ENCODE data around the gene ARHGDIB.

The ARHGDIB gene

GRCh38 chr12:14954269-14954668, 7.1 kb downstream of the ARHGDIB start:
- no peak for DNase-seq

DNA sequence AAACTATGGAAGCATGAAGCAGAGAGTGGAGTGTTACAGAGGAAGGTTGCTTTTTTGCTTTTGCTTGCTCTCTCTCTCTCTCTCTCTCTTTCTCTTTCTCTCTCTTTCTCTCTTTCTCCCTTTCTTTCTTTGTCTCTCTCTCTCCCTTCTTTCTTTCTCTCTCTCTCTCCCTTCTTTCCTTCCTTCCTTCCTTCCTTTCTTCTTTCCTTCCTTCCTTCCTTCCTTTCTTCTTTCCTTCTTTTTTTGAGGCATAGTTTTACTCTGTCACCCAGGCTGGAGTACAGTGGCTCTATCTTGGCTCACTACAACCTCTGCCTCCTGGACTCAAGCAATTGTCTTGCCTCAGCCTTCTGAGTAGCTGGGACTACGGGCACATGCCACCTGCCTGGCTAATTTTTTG, 7.6 kb downstream of the ARHGDIB start:
- DNase-seq: no peak

GRCh38 chr12:14952299-14952921, 9.0 kb downstream of the ARHGDIB start:
- peak; percentile 38 for DNase-seq

DNA sequence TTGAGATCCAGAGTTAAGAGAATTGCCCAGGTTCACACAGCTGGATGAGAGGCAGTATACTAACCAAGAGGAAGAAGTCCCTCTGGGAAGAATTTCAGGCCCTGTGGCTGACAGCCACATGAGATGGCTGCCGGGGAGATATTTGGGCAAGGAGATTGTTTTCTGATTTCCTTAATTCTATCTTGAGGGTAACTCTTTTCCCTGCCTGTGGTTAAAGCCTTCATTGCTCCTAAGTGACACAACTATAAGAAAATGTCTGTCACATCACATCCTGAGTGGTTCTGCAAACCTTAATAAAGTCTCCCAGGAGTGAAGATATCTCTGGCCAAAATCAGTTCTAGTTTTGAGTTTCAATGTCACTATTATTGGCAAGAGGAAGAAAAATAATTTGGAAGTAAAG, 9.6 kb downstream of the ARHGDIB start:
- DNase-seq: no peak

GRCh38 chr12:14950982-14951746, 10.2 kb downstream of the ARHGDIB start:
- no peak for DNase-seq

DNA sequence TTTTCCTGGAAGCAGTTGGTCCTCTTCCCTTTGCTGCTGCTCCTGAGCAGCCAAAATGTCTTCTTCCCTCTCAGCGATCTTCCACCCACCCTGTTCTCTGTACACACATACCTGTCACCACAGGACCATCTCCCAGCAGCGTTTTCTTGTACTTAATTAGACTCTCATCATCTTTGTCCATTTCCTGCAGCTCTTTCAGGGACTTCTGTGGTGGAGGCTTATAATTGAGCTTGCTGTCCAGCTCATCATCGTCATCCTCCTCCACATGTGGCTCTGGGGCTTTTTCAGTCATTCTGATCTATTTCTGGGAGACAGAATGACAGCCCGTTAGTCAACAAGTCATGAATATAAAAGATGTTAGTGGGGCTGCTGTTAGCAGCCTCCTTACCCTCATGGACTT, 11.0 kb downstream of the ARHGDIB start:
- no peak for DNase-seq

DNA sequence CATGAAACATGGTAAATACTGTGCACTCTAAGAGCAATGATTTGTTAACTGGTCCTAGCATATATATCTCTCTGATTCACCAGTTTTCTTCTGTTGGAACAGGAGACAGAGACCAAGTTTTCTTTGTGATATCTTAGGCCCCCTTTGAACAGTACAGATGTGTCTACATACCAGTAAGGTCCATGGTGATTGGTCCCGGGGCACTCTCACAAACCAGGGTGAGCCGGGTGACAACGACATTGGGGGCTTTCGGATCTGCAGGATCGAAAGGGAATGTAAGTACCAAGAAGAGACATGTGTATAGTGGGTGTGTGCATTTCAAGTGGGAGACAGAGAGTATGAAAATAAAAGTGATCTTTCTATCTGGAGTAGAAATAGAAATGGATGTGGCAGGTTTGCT, 11.8 kb downstream of the ARHGDIB start:
- no peak for DNase-seq

DNA sequence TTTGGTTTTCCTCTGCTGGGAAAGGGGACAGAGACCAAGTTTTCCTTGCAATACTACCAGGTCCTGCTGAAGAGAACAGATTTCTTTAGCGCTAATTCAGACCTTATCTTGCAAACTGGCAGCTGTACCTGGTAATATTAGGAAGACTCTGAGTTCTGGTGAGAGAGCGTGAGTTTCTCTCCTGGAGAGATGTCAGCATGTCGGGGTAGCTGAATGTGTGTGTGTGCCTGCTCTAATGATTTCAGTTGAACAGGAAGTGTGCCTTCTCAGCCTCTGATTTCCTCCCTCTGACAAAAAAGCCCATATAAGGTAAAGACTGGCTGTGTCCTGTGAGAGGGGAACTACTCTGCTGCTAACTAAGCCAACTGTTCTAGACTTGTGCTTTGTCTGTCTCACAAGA, 12.7 kb downstream of the ARHGDIB start:
- no peak for DNase-seq

DNA sequence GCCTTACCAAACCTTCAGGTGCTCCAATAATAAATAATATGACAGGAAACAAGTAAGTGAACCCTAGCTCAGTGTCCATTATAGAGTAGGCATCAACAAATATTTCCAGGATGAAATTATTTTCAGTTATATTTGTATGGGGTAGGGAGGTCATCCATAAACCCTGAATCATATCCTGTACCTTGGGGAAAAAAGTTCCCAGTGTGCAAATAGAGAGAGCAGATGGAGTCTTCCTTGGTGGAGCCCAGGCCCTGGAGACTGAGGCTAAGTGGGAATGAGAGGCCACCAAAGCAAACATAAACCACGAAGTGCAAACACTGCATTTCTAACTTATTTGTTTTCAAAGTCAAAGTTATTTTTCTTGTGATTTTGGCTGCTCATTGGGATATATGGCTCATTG, 14.5 kb downstream of the ARHGDIB start:
- DNase-seq: no peak

GRCh38 chr12:14946162-14946561, 15.2 kb downstream of the ARHGDIB start:
- DNase-seq: no peak

DNA sequence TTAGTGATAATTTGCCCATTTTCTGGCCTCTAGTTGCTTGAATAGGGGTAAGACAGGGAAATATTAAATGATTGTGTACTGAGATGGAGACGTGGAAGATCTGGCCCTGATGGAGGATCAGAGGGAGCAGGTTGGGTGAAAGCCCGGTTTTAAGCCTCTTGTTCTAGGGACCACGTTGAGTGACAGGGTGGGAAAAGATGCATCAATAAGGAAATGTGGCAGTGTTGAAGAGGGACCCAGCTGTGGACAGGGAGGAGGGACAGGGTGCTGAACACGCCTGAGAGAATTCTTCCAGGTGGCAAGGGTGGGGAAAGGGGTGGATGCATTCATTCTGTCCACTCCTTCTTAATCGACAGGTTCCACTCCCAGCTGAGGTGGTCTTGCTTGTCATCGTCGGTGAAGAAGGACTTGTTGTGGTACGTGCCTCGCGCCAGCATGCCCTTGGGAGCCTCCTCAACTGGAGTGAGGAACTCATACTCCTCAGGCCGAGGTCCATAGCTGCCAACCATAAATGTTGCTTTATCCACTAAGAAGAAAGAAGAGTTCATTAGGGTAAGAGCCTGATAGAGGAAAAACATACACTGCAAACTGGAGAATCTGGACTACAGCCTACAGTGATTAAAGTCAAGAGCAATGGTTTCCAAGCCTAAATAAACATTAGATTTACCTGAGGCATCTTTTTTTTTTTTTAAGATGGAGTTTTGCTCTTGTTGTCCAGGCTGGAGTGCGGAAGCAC, 19.0 kb downstream of the ARHGDIB start:
- DNase-seq: no peak

GRCh38 chr12:14941369-14941768, 20.0 kb downstream of the ARHGDIB start:
- DNase-seq: no peak

- no peak for DNase-seq
Observed at GRCh38 chr12:14938301-14938700, 23.1 kb downstream of the ARHGDIB start, which contains the start of gene ERP27. Gene ERP27 (minus strand): TSS chr12:14938537. CDS start chr12:14938508, 29 bp downstream.

DNA sequence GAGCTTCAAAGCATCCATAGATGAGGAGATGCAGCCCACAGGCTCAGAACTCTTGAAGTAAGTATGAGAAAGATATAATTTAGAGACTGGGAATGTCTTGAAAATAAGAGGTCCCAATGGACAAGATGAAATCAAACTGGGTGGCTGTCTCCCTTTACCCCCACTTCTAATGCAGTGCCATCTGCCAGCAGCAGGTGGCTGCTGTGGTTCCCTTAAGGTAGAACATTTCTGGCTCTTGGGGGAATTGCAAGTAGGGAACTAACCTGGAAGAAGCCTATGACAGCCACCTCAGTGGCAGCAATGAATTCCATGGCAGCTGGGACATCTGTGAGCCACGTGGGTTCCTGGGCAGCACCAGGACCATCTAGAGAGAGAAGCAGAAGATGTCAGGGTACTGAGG, 23.7 kb downstream of the ARHGDIB start:
- DNase-seq: no peak

DNA sequence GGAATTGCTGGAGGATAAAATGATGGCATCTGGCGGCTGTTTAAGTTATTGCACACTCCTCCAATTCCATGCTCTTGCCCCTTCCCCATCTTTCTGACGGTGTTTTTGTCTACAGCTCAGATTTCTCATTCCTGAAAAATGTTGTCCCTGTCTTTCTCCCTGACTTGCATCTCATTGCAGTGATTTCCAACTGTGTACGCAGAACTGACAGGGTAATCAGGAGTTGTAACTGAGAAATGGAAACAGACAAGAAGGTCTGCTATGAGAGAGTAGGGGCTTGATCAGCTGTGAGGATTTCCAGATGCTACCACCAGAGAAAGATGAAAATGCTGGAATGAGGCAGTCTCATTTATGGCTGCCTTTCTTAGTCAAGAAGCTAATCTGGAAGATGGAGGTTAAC, 24.4 kb downstream of the ARHGDIB start:
- no peak for DNase-seq

DNA sequence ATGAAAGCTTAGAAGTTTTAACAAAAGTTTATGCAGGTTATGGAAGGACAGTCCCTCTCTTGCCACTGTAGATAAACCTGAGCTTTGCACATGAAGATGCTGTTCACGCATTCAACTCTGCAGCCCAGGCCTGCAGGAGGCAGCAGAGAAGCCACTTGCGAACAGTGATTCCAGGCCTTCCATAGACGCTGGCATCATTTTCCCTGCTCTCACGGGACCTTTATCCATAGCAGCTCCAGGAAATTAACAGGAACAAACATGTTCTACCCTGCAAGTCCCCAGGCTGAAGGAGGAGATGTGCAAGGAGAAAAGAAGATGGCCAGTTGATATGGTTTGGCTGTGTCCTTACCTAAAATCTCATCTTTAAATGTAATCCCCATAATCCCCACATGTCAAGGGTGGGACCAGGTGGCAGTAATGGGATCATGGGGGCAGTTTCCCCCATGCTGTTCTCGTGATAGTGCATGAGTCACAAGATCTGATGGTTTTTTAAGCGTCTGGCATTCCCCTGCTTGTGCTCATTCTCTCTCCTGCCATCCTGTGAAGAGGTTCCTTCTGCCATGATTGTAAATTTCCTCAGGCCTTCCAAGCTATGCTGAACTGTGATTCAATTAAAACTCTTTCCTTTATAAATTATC, 25.1 kb downstream of the ARHGDIB start:
- no peak for DNase-seq

GRCh38 chr12:14935031-14935430, 26.4 kb downstream of the ARHGDIB start:
- no peak for DNase-seq

GRCh38 chr12:14934511-14934910, 26.9 kb downstream of the ARHGDIB start:
- no peak for DNase-seq

GRCh38 chr12:14931791-14932560, 29.4 kb downstream of the ARHGDIB start:
- DNase-seq: no peak

- peak; percentile 71 for DNase-seq
Observed at GRCh38 chr12:14931359-14931758, 30.0 kb downstream of the ARHGDIB start.

DNA sequence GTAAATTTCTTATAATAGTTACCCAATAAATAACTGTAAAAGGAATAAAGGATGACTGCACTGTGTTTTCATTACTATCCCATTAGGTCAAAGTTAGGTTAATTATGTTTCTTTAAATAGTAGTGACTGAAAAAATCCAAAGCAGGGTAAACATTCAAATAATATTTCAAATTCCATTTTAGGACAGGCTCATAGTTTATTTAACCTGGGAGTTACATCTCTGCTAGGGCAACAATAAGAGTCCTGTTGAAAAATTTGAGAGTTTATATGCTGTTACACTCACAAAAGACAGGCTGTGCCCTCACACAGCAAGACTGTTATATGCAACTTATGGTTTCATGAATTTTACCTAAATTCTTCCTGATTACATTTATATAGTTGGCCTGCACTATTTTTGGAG, 31.1 kb downstream of the ARHGDIB start:
- no peak for DNase-seq

GRCh38 chr12:14928931-14929330, 32.5 kb downstream of the ARHGDIB start:
- DNase-seq: peak; percentile 92

DNA sequence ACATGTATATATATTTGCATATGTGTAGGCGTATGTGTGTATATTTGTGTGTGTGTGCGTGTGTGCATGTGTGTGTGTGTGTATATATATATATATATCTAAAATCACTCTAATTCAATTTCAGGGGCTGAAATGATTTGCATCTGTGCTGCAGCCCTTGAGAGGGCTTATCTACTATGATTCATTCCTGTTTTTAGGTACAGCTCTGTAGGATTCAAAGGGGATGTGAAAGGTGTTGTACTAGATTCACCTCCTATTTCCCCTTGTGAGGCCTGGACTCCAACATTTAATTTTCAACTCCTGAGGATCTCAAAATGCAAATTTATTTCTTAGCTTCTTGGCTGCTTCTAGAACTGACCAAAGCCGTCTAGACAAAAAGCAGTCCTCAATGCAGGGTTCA, 34.1 kb downstream of the ARHGDIB start:
- no peak for DNase-seq

All from DMS79 (cell line).